Stimulated activated CD4-positive, alpha-beta T cell treated with anti-CD3 and anti-CD28 coated beads, TNF-alpha, amount 100 ng/mL, for 24 hours (primary cell): ENCODE measurements around the gene PDXP.
"Not testable (repeated sequence)": the region's sequence is repeated elsewhere in the genome, so short reads cannot be mapped to it uniquely, and the experiment has no call there.

Source experiments
- DNase-seq, 3 experiments: peaks; one replicate each; pipeline ENCODE4 v3.0.0-alpha.2; 2020; ENCODE audit warnings: low read depth in 3 of 3

PDXP gene

DNA sequence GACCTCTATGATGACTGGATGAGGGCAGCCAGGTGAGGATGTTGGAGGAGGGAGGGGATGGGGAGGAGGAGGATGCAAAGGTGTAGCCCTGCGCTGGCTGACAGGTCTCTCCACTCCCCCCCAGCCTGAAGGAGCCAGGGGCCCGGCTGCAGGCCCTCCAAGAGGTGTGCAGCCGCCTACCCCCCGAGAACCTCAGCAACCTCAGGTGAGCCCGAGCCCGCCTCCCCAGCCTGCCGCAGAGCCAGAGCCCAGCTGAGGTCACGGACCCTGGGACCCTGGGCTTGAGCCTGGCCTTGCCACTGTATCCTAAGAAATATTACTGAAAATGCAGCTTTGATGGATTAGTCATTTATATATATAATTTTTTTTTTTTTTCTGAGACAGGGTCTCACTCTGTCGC is 11.2 kb upstream of the PDXP start:
- no peak for DNase-seq

DNA sequence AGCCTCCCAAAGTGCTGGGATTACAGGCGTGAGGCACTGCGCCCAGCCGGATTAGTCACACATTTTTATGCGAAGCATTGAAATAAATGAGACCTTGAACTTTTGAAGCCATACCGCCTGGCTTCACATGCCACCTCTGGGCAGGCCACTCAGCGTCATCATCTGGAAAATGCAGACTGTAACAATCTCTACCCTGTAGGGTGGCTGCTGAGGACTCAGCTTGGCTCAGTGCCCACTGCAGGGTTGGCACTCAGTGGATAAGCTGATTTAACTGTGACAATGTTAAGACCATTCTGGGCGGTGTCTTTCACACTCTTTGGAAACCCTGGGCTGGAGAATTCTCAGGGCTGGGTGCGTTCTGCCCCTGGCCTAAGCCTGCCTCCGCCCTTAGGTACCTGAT is 10.6 kb upstream of the PDXP start:
- no peak for DNase-seq

DNA sequence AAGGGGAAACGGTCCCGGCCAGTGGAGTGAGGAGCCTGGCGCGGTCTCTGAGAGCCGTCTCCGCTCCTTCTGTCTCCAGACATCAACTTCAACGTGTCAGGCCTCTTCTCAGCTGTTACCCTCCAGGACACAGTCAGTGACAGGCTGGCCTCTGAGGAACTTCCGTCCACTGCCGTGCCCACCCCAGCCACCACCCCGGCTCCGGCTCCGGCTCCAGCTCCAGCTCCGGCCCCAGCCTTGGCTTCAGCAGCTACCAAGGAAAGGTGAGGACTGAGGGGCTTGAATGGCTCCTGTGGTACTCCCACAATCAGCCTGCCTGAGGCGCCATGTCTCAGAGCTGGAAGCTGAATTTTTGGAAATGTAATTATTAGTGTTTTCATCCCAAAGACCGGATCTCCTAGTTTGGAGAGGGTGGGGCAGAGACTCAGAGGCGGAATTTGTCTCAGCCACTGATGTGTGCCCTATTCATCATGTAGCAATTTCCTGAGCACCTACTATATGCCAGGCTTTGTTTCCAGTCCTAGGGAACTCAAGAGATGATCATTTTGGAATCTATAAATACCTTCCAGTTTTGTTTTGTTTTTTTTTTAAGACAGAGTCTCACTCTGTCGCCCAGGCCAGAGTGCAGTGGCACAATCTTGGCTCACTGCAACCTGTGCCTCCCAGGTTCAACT is 7.9 kb upstream of the PDXP start:
- DNase-seq = no peak

DNA sequence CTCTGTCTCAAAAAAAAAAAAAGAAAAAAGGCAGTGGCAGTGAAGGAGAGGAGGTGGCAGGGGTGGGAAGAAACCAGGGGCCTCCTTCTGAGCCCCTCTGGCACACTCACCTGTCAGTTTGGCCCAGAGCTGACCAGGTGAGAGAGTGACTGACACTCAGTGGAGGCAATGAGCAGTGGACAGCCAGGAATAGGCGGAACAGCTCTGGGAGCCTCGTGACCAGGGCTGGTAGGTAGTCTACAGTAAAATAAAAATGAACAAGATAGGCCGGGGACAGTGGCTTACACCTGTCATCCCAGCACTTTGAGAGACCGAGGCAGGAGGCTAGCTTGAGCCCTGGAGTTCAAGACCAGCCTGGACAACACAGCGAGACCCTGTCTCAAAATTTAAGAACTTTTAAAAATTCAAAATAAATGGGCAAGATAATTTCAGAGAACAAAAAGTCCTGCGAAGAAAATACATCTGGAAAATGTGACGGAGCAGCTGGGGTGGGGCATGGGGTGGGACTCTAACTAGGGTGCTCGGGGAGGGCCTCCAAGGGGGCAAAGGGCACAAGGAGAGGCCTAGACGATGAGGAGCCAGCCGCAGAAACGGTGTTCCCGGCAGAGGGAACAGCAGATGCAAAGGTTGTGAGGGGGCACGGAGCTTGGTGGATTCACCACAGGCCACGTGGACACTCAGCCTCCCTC is 3.8 kb upstream of the PDXP start:
- DNase-seq = no peak

DNA sequence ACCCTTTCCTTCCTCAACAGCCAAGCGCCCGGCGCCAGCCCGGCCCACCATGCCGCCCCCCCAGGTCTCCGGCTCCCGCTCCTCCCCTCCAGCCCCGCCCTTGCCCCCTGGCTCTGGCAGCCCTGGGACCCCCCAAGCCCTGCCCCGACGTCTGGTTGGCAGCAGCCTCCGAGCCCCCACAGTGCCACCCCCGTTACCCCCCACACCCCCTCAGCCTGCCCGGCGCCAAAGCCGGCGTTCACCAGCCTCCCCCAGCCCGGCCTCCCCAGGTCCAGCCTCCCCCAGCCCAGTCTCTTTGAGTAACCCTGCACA is 3.3 kb upstream of the PDXP start:
- no peak for DNase-seq

DNA sequence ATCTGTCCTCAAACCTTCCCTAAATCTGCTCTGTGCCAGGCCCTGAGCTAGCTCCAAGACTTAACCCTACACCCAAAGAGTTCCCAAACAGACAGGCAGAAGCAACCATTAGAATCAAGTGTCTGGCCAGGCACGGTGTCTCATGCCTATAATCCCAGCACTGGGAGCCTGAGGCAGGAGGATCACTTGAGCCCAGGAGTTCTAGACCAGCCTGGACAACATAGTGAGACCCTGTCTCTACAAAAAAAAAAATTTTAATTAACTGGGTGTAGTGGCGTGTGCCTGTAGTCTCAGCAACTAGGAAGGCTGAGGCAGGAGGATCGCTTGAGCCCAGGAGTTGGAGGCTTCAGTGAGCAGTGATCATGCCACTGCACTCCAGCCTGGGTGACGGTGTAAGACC is 1.9 kb upstream of the PDXP start:
- not testable (repeated sequence) for DNase-seq

DNA sequence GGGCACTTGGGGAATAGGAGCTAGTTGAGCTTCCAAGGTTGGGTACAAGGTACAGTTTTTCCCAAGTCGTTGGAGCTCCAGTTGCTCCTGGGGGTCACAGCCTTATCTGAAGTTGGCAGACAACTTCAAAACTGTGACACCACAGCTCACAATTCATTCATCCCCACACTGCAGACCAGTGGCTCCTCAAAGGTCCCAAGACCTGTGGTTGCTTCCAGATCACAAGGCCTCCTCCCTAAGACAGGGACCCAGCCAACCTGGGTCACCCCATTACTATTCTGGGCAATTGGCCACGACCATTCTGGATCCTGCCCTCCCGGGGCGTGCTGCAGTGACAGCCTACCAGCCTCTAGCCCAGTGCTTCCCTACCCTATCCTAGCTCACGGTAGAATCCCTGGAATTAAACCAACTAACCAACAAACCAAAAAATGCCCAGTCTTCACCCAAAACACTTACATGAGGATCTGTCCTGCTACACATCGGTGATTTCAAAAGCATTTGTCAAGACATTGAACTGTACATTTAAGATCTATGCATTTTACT is 862 bp upstream of the PDXP start:
- DNase-seq = no peak

DNA sequence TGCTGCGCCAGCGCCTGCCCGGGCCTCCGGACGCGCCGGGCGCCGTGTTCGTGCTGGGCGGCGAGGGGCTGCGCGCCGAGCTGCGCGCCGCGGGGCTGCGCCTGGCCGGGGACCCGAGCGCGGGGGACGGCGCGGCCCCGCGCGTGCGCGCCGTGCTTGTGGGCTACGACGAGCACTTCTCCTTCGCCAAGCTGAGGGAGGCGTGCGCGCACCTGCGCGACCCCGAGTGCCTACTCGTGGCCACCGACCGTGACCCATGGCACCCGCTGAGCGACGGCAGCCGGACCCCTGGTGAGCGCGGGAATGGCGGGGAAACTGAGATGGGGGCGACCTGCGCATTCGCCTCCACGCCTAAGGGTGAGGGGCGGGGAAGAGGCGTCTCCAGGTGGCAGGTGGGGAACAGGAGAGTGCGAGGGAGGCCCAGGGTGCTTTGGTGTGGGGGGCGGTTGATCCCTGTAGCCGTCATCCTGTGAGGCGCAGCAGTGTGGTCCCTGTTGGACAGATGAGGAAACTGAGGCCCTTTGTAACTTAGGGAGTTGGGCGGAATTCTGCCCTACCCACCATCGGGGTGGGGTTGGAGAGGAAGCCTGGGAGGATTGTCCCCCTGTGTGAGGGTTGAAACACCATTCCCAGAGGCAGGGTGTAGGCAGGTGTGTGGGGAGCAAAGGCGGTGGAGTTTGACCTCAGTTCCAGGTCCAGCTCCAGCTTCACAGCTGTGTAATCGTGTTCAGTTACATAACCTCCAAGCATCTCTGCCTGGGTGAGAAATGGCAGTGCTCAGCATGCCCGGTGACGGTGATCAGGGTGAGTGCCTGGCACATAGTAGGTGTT is 758 bp downstream of the PDXP start:
- no peak for DNase-seq

DNA sequence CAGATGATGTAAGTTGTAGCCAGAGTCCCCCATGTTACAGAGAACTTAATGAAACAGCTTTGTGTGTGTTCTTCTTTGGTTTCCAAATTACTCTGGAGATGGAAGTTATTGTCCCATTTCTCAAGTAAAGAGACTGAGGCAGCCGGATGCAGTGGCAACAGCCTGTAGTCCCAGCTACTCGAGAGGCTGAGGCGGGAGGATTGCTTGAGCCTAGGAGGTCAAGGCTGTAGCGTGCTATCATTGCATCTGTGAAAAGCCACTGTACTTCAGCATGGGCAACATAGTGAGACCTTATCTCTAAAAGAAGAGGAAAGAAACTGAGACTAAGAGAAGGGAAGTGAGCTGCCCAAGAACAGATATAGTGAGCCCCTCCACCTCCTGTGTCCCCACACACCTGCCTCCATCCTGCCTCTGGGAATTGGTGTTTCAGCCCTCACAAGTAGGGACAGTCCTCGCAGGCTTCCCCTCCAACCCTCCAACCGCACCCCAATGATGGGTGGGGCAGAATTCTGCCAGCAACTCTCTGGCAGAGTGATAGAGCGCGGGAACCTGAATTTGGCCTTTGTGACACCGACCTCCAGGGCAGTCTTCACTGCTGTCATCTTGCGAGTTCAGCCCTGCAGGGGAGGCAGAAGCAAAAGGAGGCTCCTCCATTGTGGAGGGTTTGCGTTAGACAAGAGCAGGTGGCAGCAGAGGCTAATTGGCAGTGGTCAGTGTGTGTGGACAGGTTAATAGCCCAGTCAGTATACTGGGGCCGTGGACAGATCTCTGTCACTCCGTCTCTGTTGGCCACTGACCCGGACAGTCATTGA is 1.6 kb downstream of the PDXP start:
- no peak for DNase-seq

DNA sequence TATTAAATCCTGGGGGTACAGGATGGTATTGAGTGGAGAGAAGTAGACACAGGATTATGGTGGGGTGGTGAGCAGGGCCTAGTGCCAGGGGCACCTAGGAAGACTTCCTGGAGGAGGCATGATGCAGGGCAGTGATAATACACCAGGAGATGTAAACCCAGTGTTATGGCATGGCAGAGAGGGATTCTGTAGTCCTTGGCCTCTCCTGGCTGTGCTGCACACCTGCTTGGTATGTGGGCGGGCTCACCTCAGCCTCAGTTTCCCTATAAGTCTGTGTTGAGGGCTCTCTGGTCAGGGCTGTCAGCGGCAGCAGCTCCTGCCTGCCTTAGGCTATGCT is 2.2 kb downstream of the PDXP start:
- DNase-seq = no peak

DNA sequence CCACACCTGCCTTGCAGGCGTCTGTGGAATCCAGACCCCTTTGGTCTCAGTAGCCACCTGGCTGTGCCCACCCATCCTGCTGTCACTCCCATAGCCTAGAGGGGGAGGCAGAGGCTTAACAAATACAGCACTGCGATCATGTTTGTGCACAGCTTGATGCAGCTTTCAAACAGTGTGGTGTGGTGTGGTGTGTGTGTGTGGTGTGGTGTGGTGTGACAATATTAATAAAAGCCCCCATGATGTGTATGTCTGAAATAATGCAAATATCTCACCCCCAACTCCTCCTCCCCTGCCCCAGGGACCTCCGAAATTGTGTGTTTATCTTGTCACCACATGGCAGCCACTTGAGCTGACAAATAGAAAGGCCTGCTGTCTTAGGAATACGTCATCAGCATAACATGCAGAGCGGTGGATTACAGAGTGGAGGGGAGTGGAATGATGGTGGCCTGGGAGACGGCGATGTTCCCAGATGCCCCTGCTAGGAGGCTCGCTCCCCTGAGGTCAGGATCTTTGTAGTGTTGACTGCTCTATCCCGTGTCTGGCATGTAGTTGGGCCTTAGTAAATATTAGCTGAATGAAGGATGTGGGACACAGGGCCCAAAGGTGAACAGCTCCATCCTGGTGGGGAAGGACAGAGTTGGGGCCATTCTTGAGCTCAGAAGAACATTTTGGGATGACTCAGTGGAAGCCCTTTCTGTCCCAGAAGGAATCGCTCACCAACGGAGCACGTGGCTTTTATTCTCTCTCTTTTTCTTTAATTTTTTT is 2.8 kb downstream of the PDXP start:
- no peak for DNase-seq

DNA sequence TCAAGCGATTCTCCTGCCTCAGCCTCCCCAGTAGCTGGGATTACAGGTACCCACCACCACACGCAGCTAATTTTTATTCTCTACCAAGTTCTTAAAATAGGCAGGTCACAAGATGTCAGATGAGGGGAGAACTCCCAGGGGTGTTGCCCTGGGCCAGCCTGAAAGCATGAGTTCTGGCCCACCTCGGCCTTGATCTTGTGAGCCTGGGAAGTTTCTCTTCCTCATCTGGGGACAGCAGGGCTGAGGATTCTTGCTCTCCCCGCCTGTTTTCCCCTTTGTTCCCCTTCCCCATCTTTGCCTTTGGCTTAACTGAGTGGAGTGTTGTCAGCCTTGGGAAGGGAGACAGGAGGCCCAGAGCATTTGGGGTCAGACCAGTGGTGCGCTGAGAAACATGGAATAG is 3.5 kb downstream of the PDXP start:
- DNase-seq = no peak

DNA sequence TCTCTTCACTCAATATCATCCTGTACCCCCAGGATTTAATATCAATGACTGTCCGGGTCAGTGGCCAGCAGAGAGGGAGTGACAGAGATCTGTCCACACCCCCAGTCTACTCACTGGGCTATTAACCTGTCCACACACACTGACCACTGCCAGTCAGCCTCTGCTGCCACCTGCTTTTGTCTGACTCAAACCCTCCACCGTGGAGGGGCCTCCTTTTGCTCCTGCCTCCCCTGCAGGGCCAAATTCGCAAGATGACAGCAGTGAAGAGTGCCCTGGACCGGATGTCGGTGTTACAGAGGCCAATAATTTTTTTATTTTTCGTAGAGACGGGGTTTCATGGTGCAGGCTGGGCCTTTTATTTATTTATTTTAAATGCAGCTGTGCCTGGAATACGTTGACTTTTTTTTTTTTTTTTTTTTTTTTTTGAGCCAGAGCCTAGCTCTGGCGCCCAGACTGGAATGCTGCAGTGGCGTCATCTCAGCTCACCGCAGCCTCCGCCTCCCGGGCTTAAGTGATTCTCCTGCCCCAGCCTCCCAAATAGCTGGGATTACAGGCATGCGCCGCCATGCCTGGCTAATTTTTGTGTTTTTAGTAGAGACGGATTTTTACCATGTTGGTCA is 5.1 kb downstream of the PDXP start:
- no peak for DNase-seq

DNA sequence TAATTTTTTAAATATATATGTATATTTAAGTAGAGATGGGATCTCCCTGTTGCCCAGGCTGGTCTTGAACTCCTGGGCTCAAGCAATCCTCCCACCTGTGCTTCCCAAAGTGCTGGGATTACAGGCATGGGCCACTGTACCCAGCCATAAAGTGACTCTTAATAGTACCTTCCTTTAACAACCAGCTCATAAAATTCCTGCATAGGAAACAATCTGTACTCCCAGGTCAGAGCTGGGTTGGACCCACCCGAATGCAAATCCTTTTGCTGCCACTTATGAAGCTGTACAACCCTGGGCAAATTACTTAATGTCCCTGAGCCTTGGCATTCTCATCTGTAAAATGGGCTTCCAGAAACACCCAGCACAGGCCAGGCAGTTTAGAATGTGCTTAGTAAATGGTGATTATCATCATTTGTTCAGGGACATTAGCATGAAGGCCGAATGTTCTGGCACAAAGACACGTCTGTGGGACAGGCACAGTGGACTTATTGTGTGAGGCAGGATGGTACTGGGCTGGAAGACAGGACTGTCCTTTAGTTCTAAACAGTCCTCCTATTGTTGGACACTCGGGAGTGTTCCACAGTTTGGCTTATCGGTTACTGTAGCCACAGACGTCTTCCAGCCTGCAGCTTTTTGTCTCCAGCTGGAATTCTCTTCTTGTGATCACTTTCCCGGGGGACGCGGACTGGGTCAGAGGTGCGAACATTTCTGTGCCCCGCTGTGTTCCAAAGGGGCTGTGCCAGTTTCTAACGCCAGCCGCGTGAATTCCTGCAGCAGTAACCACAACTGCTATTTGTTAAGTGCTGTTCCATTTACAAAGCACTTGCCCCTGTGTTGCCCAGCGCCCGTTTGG is 6.0 kb downstream of the PDXP start:
- DNase-seq = no peak

DNA sequence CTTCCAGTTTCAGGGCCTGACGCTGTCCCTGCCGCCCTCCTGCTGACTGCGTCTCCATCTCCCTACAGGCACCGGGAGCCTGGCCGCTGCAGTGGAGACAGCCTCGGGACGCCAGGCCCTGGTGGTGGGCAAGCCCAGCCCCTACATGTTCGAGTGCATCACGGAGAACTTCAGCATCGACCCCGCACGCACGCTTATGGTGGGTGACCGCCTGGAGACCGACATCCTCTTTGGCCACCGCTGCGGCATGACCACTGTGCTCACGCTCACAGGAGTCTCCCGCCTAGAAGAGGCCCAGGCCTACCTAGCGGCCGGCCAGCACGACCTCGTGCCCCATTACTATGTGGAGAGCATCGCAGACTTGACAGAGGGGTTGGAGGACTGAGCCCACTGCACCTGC is 7.0 kb downstream of the PDXP start:
- DNase-seq = no peak

DNA sequence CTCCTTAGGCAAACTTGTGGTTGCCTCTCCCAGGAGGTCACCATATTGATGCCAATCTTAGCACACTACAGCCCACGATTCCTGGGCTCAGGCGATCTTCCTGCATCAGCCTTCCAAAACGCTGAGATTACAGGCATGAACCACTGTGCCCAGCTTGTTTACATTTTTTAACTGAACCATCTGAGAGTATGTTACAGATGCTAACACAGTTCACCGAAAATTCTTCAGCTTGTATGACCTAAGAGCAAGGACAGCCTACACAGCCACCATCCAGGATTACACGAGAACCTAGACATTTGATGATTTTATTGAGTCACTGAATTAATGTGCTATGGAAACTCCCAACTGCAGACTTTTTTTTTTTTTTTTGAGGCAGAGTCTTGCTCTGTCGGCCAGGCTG is 11.1 kb downstream of the PDXP start:
- no peak for DNase-seq

DNA sequence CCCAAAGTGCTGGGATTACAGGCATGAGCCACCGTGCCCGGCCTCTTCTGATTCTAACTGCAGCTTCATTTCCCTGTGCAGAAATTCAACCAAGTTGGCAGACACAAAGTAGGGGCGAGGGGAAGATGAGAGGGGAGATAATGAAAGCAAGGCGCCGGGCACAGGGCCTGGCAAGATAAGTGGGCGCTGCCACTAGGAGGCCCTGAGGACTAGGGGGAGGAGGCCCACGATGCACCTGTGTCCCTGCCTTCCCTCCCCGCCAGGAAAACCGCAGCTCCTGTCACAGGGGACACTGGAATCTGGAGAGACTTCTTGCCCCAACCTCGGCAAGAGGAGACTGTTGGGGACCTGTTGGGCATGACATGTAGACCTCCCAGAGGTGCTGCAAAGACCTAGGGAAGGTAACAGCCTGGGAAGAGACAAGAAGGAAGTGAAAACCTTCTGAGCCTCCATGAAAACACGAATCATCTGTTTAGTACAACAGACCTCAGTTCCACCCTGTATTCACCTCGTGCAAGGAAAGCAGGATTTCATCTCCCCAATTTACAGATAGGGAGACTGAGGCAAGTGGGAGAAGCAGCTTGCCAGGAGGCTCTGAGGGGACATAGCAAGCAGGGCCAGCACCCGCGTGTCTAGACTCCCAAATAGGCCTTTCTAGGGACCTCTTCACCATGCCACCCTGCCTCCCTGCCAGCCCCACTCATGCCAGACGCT is 13.8 kb downstream of the PDXP start:
- DNase-seq = no peak

DNA sequence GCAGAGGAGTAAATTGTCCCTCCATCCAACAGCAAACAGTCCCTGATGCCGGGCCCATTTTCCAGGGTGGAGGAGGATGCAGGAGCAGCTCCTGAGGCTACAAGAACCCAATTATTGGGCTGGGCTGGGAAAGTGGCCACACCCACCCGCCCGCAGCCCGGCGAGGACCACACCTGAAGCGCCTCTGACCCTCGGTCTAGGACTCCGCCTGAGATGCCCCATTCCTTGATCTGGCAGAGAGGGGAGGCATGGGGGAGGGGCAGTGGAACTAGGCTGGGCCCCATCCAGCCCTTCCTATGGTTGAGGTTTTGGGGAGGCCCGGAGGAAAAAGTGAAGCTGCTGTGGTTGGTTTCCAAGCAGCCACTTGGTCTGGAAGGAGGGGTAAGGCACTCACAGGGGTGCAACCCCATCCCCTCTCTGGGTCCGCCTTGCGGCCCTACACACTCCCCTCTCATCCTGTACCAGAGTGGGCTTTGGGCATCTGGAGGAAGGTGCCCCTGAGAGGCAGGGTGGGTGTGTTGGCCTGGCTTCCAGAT is 14.5 kb downstream of the PDXP start:
- DNase-seq = no peak

DNA sequence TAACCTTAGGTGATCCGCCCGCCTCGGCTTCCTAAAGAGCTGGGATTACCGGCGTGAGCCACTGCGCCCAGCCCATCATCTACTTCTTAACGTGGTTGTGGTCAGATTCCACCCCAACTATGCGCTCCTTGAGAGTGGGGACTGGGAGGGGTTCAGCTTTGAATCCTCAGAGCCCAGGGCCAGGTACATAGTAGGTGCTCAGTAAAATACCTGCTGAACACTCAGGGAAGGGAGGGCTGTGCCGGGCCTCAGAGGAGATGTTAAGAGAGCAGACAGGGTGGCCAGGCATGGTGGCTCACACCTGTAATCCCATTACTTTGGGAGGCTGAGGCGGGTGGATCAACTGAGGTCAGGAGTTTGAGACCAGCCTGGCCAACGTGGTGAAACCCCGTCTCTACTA is 15.7 kb downstream of the PDXP start:
- no peak for DNase-seq
